Bronchial epithelial cell (primary cell): ENCODE measurements around the gene DDX56. TPM values are rescaled to one million over a fixed set of nuclear protein-coding genes. Genes with fewer than 3 reads are reported as not detected.

Experiments
- DNase-seq: peaks from one replicate; pipeline ENCODE4 v3.0.0-alpha.2; 2010; ENCODE audit warnings: low read depth
- FAIRE-seq: peaks from 2 replicates; lab custom pipeline; 2011; peaks lifted over from hg19 to GRCh38; lab: Jason Lieb, UNC
- H3K27me3 ChIP-seq: 2 replicates; pipeline ENCODE4 v1.5.1; 2011; ENCODE audit warnings: low read length; ENCODE audit not compliant: control insufficient read depth, insufficient read depth
- H3K36me3 ChIP-seq: 2 replicates; pipeline ENCODE4 v1.5.1; 2011; ENCODE audit warnings: low read length; ENCODE audit not compliant: control insufficient read depth, insufficient read depth
- H3K4me3 ChIP-seq: 2 replicates; pipeline ENCODE4 v1.5.1; 2011; ENCODE audit warnings: mild to moderate bottlenecking, low read depth, low read length, control low read depth
- total RNA-seq: library from RNA; depleted of rRNA; stranded (reverse); fragments of >200 nt; gene quantifications from 2 replicates; pipeline ENCODE4 v1.2.1, GENCODE V29; 2014
- TF ChIP-seq, protein P1 (sequence below): IDR thresholded peaks from 2 replicates; pipeline ENCODE4 v1.5.1; 2011; ENCODE audit warnings: mild to moderate bottlenecking, moderate library complexity, low read length, control low read depth, inconsistent platforms; ENCODE audit not compliant: insufficient read depth, severe bottlenecking

Gene DDX56, protein sequence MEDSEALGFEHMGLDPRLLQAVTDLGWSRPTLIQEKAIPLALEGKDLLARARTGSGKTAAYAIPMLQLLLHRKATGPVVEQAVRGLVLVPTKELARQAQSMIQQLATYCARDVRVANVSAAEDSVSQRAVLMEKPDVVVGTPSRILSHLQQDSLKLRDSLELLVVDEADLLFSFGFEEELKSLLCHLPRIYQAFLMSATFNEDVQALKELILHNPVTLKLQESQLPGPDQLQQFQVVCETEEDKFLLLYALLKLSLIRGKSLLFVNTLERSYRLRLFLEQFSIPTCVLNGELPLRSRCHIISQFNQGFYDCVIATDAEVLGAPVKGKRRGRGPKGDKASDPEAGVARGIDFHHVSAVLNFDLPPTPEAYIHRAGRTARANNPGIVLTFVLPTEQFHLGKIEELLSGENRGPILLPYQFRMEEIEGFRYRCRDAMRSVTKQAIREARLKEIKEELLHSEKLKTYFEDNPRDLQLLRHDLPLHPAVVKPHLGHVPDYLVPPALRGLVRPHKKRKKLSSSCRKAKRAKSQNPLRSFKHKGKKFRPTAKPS
- 56.2 and 65.0 TPM in 2 replicates for total RNA-seq

- FAIRE-seq (no peak), DNase-seq (peak; percentile 88)
- TF ChIP-seq, protein P1, sequence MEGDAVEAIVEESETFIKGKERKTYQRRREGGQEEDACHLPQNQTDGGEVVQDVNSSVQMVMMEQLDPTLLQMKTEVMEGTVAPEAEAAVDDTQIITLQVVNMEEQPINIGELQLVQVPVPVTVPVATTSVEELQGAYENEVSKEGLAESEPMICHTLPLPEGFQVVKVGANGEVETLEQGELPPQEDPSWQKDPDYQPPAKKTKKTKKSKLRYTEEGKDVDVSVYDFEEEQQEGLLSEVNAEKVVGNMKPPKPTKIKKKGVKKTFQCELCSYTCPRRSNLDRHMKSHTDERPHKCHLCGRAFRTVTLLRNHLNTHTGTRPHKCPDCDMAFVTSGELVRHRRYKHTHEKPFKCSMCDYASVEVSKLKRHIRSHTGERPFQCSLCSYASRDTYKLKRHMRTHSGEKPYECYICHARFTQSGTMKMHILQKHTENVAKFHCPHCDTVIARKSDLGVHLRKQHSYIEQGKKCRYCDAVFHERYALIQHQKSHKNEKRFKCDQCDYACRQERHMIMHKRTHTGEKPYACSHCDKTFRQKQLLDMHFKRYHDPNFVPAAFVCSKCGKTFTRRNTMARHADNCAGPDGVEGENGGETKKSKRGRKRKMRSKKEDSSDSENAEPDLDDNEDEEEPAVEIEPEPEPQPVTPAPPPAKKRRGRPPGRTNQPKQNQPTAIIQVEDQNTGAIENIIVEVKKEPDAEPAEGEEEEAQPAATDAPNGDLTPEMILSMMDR, result no peak
- Histone ChIP-seq H3K27me3 (no peaks in the 10 kb centered on the region), H3K4me3 (peak within 1 kb of the TSS; percentile 78), H3K36me3 (peaks cover 34% of the 10 kb centered on the region)
Measured at GRCh38 chr7:44573464-44574286, at the start of gene DDX56. Gene DDX56 (minus strand): TSS chr7:44573908. CDS start chr7:44573895, 13 bp downstream.

GRCh38 chr7:44622342-44623151, 48.8 kb upstream of the DDX56 start:
- Histone ChIP-seq H3K36me3 (peaks cover 16% of the 10 kb centered on the region), H3K27me3 (no peaks in the 10 kb centered on the region), H3K4me3 (no peak overlapping the region)
- TF ChIP-seq, protein P1, result no peak
- FAIRE-seq (no peak), DNase-seq (no peak)

DNA sequence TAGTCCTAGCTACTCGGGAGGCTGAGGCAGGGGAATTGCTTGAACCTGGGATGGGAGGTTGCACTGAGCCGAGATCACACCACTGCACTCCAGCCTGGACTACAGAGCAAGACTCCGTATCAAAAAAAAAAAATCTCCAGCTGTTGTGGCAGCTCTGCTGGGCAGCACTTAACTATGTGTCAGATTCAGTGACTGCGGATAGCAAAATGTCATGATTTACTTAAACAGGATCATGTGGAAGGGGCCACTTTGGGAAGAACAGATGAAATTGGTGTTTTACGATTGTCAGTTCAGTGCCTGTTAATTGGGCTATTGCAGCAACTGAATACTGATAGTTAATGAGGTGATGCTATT, 48.0 kb upstream of the DDX56 start:
- Histone ChIP-seq H3K36me3 (peaks cover 16% of the 10 kb centered on the region), H3K4me3 (no peak overlapping the region), H3K27me3 (no peaks in the 10 kb centered on the region)
- DNase-seq (no peak), FAIRE-seq (no peak)
- TF ChIP-seq, protein P1, result no peak

- Histone ChIP-seq H3K4me3 (no peak overlapping the region), H3K36me3 (peaks cover 11% of the 10 kb centered on the region), H3K27me3 (no peaks in the 10 kb centered on the region)
- DNase-seq (peak; percentile 48), FAIRE-seq (no peak)
- TF ChIP-seq, protein P1, result no peak
Measured at GRCh38 chr7:44621034-44621749, 47.5 kb upstream of the DDX56 start.

DNA sequence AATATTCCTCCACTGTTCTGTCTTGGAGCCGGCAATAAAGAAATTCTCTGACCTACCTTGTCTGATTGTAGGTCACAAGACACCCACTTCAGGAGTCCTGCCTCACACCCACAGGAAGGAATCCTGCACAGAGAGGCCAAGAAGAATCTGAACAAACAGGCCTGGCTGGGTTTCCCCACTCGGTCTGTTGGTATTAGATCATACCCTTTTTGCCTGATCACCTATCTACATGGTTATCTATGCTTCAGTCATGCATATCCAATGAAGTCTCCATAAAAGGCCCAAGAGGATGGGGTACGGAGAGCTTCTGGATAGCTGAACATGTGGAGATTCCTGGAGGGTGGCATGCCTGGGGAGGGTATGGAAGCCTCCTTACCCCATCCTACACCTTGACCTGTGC, 45.0 kb upstream of the DDX56 start:
- FAIRE-seq, result no peak
- TF ChIP-seq, protein P1, result no peak
- H3K27me3 ChIP-seq, result no peaks in the 10 kb centered on the region
- peaks cover 1% of the 10 kb centered on the region for H3K36me3 ChIP-seq
- no peak overlapping the region for H3K4me3 ChIP-seq
- DNase-seq, result peak; percentile 89
